OCI-LY7 (cell line): ENCODE measurements around the gene RAB31. TPM values are rescaled to one million over a fixed set of nuclear protein-coding genes. Genes with fewer than 3 reads are reported as not detected.

Source experiments
- BruUV-seq: library from RNA; stranded (reverse); fragments of 400-500 nt; replicated peaks from 2 replicates; lab custom pipeline; 2021; lab: Mats Ljungman, UMichigan
- CTCF ChIA-PET: fragments of 300-600 bp; sonication (Branson Sonifier 250); formaldehyde crosslinking; loops from one replicate; lab custom pipeline; 2022; ENCODE audit warnings: antibody characterized with exemption; ENCODE audit not compliant: unreplicated experiment; lab: Charles Lee
- POLR2A ChIA-PET: fragments of 300-600 bp; sonication (Branson Sonifier 250); formaldehyde crosslinking; loops from one replicate; lab custom pipeline; 2022; ENCODE audit warnings: antibody characterized with exemption; lab: Charles Lee
- DNase-seq: peaks from one replicate; pipeline ENCODE4 v3.0.0-alpha.2; 2015; ENCODE audit warnings: low spot score
- H2AFZ ChIP-seq: fragments of 200-600 bp; sonication (generic), shearing (Covaris generic); 2 replicates; pipeline ENCODE4 v1.6.1; 2014; ENCODE audit warnings: mild to moderate bottlenecking, antibody characterized with exemption, low read length, moderate library complexity
- H3K27ac ChIP-seq: fragments of 200-600 bp; sonication (generic); 2 replicates; pipeline ENCODE4 v1.5.1; 2014; ENCODE audit warnings: mixed run types, low read depth, mild to moderate bottlenecking, moderate library complexity, low read length, inconsistent platforms; ENCODE audit not compliant: poor library complexity, severe bottlenecking
- H3K36me3 ChIP-seq: fragments of 200-600 bp; sonication (generic); 2 replicates; pipeline ENCODE4 v1.6.1; 2014; ENCODE audit warnings: mild to moderate bottlenecking, antibody characterized with exemption, low read length, moderate library complexity, mixed read lengths; ENCODE audit not compliant: insufficient read depth
- H3K4me1 ChIP-seq: fragments of 200-600 bp; sonication (generic); 2 replicates; pipeline ENCODE4 v1.5.1; 2014; ENCODE audit warnings: mild to moderate bottlenecking, low read length; ENCODE audit not compliant: insufficient read depth, poor library complexity, severe bottlenecking
- H3K4me2 ChIP-seq: fragments of 200-600 bp; sonication (generic); 2 replicates; pipeline ENCODE4 v1.6.1; 2014; ENCODE audit warnings: mild to moderate bottlenecking, low read length
- H3K4me3 ChIP-seq: fragments of 200-600 bp; sonication (generic); 2 replicates; pipeline ENCODE4 v1.5.1; 2014; ENCODE audit warnings: mild to moderate bottlenecking, low read depth, low read length; ENCODE audit not compliant: poor library complexity, severe bottlenecking
- H3K79me2 ChIP-seq: fragments of 200-600 bp; sonication (generic); 2 replicates; pipeline ENCODE4 v1.6.1; 2016; ENCODE audit warnings: low read depth, mild to moderate bottlenecking, low read length, moderate library complexity, mixed read lengths; ENCODE audit not compliant: insufficient read depth
- H3K9me2 ChIP-seq: fragments of 200-600 bp; sonication (generic); 2 replicates; pipeline ENCODE4 v1.6.1; 2016; ENCODE audit warnings: mild to moderate bottlenecking, low read length, mixed read lengths; ENCODE audit not compliant: insufficient read depth
- H3K9me3 ChIP-seq: fragments of 200-600 bp; sonication (generic); 2 replicates; pipeline ENCODE4 v1.6.1; 2014; ENCODE audit warnings: mild to moderate bottlenecking, mixed run types, low read length, mixed read lengths
- H4K20me1 ChIP-seq: fragments of 200-600 bp; sonication (generic); 2 replicates; pipeline ENCODE4 v1.6.1; 2014; ENCODE audit warnings: mild to moderate bottlenecking, antibody characterized with exemption, low read length, moderate library complexity, mixed read lengths; ENCODE audit not compliant: insufficient read depth
- EZH2phosphoT487 ChIP-seq: fragments of 200-600 bp; sonication (generic); IDR thresholded peaks from 2 replicates; pipeline ENCODE4 v1.6.1; 2018; ENCODE audit warnings: low read depth, borderline replicate concordance, mild to moderate bottlenecking, mixed run types, antibody characterized with exemption, low read length, moderate library complexity, mixed read lengths
- intact Hi-C: fragments of 100-400 bp; cut with micrococcal nuclease; formaldehyde crosslinking; loops from one replicate; pipeline ENCODE4 v1.10.0; 2022; ENCODE audit not compliant: unreplicated experiment
- total RNA-seq, 2 experiments: library from RNA; depleted of rRNA in 1 of 2; stranded (reverse); fragments of >200 nt in 1 of 2; shearing (Covaris generic) in 1 of 2; gene quantifications; 2 replicates each; pipeline ENCODE4 v1.2.3, GENCODE V29; 2014 to 2022
- TF ChIP-seq, protein P1 (sequence below): fragments of 200-600 bp; sonication (generic); conservative IDR thresholded peaks from 2 replicates; pipeline ENCODE4 v1.5.1; 2014; ENCODE audit warnings: mild to moderate bottlenecking, antibody characterized with exemption, low read length, moderate library complexity, mixed read lengths

RAB31 gene
- total RNA-seq, 2 experiments from 2014 or later = not detected

DNA sequence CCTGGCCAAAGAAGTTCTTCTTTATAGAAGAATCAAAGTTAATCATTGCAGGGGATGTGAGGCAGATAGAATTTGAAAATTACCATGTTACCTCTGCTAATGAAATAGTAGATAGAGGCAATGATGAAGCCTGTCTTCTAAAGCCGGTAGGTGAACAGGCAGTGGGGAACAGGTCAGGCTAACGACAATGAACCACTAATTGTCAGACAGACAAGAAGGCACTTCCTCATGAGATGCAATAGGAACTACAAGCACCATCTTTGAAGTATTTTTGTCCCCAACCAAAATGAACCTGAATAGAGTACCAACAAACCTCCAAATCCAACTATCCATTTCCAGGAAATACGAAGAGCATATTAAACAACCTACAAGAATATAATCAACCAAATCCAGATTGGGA, 41.6 kb upstream of the RAB31 start:
- H3K9me3 ChIP-seq = no peaks in the 10 kb centered on the region
- TF ChIP-seq, protein P1, sequence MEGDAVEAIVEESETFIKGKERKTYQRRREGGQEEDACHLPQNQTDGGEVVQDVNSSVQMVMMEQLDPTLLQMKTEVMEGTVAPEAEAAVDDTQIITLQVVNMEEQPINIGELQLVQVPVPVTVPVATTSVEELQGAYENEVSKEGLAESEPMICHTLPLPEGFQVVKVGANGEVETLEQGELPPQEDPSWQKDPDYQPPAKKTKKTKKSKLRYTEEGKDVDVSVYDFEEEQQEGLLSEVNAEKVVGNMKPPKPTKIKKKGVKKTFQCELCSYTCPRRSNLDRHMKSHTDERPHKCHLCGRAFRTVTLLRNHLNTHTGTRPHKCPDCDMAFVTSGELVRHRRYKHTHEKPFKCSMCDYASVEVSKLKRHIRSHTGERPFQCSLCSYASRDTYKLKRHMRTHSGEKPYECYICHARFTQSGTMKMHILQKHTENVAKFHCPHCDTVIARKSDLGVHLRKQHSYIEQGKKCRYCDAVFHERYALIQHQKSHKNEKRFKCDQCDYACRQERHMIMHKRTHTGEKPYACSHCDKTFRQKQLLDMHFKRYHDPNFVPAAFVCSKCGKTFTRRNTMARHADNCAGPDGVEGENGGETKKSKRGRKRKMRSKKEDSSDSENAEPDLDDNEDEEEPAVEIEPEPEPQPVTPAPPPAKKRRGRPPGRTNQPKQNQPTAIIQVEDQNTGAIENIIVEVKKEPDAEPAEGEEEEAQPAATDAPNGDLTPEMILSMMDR = no peak
- TF ChIP-seq EZH2phosphoT487 = no peak
- DNase-seq = no peak
- intact Hi-C loops = no loop called here
- no peaks in the 10 kb centered on the region for H3K79me2 ChIP-seq
- no peaks in the 10 kb centered on the region for H3K4me1 ChIP-seq
- no TSS peak for BruUV-seq
- CTCF ChIA-PET = no interaction called here
- POLR2A ChIA-PET = no interaction called here
- no peak overlapping the region for H3K4me2 ChIP-seq
- no peak overlapping the region for H2AFZ ChIP-seq
- H3K27ac ChIP-seq = no peak overlapping the region
- H4K20me1 ChIP-seq = no peaks in the 10 kb centered on the region
- no peaks in the 10 kb centered on the region for H3K36me3 ChIP-seq
- no peaks in the 10 kb centered on the region for H3K9me2 ChIP-seq
- no peak overlapping the region for H3K4me3 ChIP-seq

DNA sequence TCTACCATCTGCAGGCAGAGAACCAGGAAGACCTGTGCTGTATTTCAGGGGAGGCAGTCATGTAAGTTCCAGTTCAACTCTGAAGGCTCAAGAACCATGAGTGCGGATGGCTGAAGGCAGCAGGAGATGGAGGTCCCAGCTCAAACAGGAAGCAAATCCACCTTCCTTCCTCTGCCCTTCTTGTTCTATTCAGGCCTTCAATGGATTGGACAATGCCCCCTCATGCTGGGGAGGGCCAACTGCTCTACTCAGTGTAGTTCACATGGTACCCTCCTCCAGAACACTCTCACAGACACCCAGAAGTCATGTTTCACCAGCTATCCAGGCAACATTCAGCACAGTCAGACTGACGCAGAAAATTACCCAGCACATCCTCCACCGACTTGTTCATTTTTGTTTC, 39.1 kb upstream of the RAB31 start:
- Histone ChIP-seq H4K20me1 (no peaks in the 10 kb centered on the region), H2AFZ (no peak overlapping the region), H3K4me3 (no peak overlapping the region), H3K27ac (no peak overlapping the region), H3K9me2 (no peaks in the 10 kb centered on the region), H3K4me1 (no peaks in the 10 kb centered on the region), H3K79me2 (no peaks in the 10 kb centered on the region), H3K4me2 (no peak overlapping the region), H3K36me3 (no peaks in the 10 kb centered on the region), H3K9me3 (no peaks in the 10 kb centered on the region)
- no TSS peak for BruUV-seq
- ChIA-PET POLR2A (no interaction called here), CTCF (no interaction called here)
- intact Hi-C loops = no loop called here
- DNase-seq = no peak
- no peak for TF ChIP-seq EZH2phosphoT487
- TF ChIP-seq, protein P1 = no peak

DNA sequence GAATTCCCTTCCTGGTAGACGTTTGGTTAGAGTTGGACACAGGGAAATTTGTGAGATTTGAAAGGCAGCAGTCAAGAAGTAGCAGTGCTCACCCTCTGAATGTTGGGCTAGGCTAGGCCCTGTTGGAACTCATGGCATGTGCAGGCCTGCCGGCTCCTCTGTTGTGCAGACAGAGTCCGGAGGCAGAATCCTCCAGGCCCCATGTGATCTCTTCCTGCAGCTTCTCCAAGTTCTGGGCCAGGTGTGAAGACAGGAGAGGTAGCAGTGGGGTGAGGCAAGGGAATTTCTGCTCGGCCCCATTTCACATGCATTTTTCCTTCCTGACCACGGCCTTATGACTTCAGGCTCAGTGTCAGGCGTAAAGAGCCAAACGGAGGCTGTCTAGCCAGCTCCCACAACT, 36.9 kb upstream of the RAB31 start:
- no peaks in the 10 kb centered on the region for H3K9me2 ChIP-seq
- H3K9me3 ChIP-seq = no peaks in the 10 kb centered on the region
- no TSS peak for BruUV-seq
- CTCF ChIA-PET = no interaction called here
- intact Hi-C loops = no loop called here
- no peak overlapping the region for H3K4me2 ChIP-seq
- no peak for DNase-seq
- H4K20me1 ChIP-seq = no peaks in the 10 kb centered on the region
- no peak overlapping the region for H2AFZ ChIP-seq
- no peaks in the 10 kb centered on the region for H3K36me3 ChIP-seq
- no peak overlapping the region for H3K4me3 ChIP-seq
- POLR2A ChIA-PET = no interaction called here
- H3K79me2 ChIP-seq = no peaks in the 10 kb centered on the region
- H3K27ac ChIP-seq = no peak overlapping the region
- H3K4me1 ChIP-seq = no peaks in the 10 kb centered on the region
- no peak for TF ChIP-seq EZH2phosphoT487
- TF ChIP-seq, protein P1 = no peak
